MM.1S (cell line): ENCODE measurements around the gene DCTN2.

Experiments
- DNase-seq: peaks from one replicate; pipeline ENCODE4 v3.0.0-alpha.2; 2015
- H2AFZ ChIP-seq: fragments of 300-600 bp; sonication (generic); 2 replicates; pipeline ENCODE4 v1.6.0; 2016; ENCODE audit warnings: antibody characterized with exemption, low read length
- H3F3A ChIP-seq: fragments of 300-600 bp; sonication (generic); 2 replicates; pipeline ENCODE4 v1.6.1; 2016; ENCODE audit warnings: mild to moderate bottlenecking, antibody characterized with exemption, low read length, moderate library complexity, mixed read lengths; ENCODE audit not compliant: insufficient read depth
- H3K27ac ChIP-seq: fragments of 300-600 bp; sonication (generic); 2 replicates; pipeline ENCODE4 v1.5.1; 2016; ENCODE audit warnings: mild to moderate bottlenecking, low read length
- H3K27me3 ChIP-seq: fragments of 300-600 bp; sonication (generic); replicated peaks from 2 replicates; pipeline ENCODE4 v1.6.0; 2016; ENCODE audit warnings: low read length; ENCODE audit not compliant: insufficient read depth
- H3K36me3 ChIP-seq: fragments of 300-600 bp; sonication (generic); replicated peaks from 2 replicates; pipeline ENCODE4 v1.6.1; 2016; ENCODE audit warnings: mild to moderate bottlenecking, low read length, mixed read lengths; ENCODE audit not compliant: insufficient read depth
- H3K4me1 ChIP-seq: fragments of 300-600 bp; sonication (generic); 2 replicates; pipeline ENCODE4 v1.6.1; 2016; ENCODE audit warnings: low read length, mixed read lengths
- H3K4me2 ChIP-seq: fragments of 300-600 bp; sonication (generic); 2 replicates; pipeline ENCODE4 v1.6.0; 2016; ENCODE audit warnings: low read depth, low read length
- H3K4me3 ChIP-seq: fragments of 300-600 bp; sonication (generic); 2 replicates; pipeline ENCODE4 v1.5.1; 2016; ENCODE audit warnings: low read length, mixed read lengths
- H3K79me2 ChIP-seq: fragments of 300-600 bp; sonication (generic); 2 replicates; pipeline ENCODE4 v1.6.1; 2016; ENCODE audit warnings: mixed run types, low read length, mixed read lengths
- H3K9ac ChIP-seq: fragments of 300-600 bp; sonication (generic); 2 replicates; pipeline ENCODE4 v1.6.1; 2016; ENCODE audit warnings: low read length, mixed read lengths
- H3K9me2 ChIP-seq: fragments of 300-600 bp; sonication (generic); replicated peaks from 2 replicates; pipeline ENCODE4 v1.6.1; 2016; ENCODE audit warnings: mild to moderate bottlenecking, low read length, mixed read lengths; ENCODE audit not compliant: insufficient read depth
- H3K9me3 ChIP-seq: fragments of 300-600 bp; sonication (generic); replicated peaks from 2 replicates; pipeline ENCODE4 v1.6.1; 2016; ENCODE audit warnings: mild to moderate bottlenecking, low read length, mixed read lengths; ENCODE audit not compliant: insufficient read depth
- H4K20me1 ChIP-seq: fragments of 300-600 bp; sonication (generic); 2 replicates; pipeline ENCODE4 v1.6.1; 2016; ENCODE audit warnings: mild to moderate bottlenecking, low read length, moderate library complexity, mixed read lengths; ENCODE audit not compliant: insufficient read depth
- EZH2 ChIP-seq: fragments of 300-600 bp; sonication (generic); optimal IDR thresholded peaks from 2 replicates; pipeline ENCODE3; 2017; ENCODE audit warnings: low read depth, mild to moderate bottlenecking, antibody characterized with exemption, low read length, mixed read lengths
- EZH2phosphoT487 ChIP-seq: fragments of 300-600 bp; sonication (generic); IDR thresholded peaks from 2 replicates; pipeline ENCODE4 v1.6.1; 2018; ENCODE audit warnings: antibody characterized with exemption, low read length
- TF ChIP-seq, protein P1 (sequence below): fragments of 300-600 bp; sonication (generic); IDR thresholded peaks from 2 replicates; pipeline ENCODE4 v1.5.1; 2016; ENCODE audit warnings: antibody characterized with exemption, low read length, mixed read lengths

DCTN2 gene

DNA sequence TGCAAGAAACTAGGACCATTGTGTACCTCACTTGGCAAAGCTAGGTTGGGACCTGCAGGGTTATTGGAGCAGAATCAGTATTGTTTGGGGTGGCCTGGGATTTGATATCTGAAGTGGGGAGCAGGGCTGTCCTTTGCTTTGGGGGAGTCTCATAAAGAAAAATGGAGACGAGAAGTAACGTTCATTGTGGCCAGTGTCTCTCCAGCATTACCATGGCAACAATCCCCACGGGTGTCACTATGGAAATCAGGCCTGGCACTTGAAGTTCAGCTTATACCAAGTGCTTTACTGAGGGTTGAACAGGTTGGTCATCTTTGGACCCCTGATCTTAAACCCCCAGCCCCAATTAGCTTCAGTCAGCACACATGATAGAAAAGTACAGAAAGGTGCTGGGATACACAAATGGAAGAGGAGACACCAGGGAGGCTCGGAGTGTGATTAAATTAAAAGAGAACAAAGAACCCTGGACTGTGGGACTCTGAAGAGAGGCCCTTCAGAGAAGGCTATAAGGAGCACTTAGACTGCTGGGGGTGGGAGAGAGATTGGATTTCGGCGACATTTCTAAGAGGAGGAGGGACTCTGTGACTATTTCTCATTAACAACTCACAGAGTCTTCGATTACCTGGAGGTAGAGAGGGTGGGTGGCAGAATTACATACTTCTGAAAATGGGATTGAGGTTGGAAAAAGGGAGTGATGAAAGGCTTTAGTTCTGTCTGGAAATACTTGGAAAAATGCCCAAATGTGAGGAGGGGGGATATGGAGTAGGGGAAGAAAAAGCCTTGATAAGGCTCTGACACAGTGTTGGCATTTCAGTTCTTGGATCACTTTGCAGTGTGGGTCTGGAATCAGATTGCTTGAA, 6.6 kb upstream of the DCTN2 start:
- Histone ChIP-seq H3K36me3 (no peaks in the 10 kb centered on the region), H3K9me3 (no peaks in the 10 kb centered on the region), H3K4me2 (no peak overlapping the region), H3K27me3 (peaks cover 15% of the 10 kb centered on the region), H3K27ac (no peak overlapping the region), H2AFZ (no peak overlapping the region), H3K9ac (no peak overlapping the region), H3K79me2 (no peaks in the 10 kb centered on the region), H3K4me3 (no peak overlapping the region), H3K4me1 (no peaks in the 10 kb centered on the region), H3K9me2 (no peaks in the 10 kb centered on the region), H4K20me1 (no peaks in the 10 kb centered on the region), H3F3A (no peaks in the 10 kb centered on the region)
- TF ChIP-seq EZH2phosphoT487 (no peak), EZH2 (no peak)
- TF ChIP-seq, protein P1, sequence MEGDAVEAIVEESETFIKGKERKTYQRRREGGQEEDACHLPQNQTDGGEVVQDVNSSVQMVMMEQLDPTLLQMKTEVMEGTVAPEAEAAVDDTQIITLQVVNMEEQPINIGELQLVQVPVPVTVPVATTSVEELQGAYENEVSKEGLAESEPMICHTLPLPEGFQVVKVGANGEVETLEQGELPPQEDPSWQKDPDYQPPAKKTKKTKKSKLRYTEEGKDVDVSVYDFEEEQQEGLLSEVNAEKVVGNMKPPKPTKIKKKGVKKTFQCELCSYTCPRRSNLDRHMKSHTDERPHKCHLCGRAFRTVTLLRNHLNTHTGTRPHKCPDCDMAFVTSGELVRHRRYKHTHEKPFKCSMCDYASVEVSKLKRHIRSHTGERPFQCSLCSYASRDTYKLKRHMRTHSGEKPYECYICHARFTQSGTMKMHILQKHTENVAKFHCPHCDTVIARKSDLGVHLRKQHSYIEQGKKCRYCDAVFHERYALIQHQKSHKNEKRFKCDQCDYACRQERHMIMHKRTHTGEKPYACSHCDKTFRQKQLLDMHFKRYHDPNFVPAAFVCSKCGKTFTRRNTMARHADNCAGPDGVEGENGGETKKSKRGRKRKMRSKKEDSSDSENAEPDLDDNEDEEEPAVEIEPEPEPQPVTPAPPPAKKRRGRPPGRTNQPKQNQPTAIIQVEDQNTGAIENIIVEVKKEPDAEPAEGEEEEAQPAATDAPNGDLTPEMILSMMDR = no peak
- DNase-seq = no peak

DNA sequence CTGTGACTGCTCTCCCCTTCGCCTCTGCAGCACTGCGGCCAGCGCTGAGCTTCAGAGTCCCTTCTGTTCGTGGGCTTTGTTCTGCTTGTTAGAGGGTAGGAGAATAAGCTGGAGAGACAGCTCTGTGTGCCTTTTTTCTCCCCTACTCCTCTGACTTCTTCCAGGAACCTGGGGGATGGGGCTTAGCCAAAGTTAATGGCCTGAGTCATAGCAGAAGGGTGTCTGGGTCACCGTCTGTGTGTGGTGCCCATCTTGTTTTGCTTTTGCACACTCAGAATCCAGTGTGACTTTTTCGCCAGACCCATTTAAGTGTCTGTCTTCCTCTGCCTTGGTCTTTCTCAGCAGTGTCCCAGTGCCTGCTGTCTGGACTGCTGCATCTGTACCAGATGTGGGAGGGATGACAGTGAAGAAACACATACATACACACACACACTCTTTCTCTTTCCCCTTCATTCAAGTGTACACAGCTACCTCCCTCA, 5.9 kb upstream of the DCTN2 start:
- no peaks in the 10 kb centered on the region for H3K4me1 ChIP-seq
- H2AFZ ChIP-seq = no peak overlapping the region
- DNase-seq = no peak

DNA sequence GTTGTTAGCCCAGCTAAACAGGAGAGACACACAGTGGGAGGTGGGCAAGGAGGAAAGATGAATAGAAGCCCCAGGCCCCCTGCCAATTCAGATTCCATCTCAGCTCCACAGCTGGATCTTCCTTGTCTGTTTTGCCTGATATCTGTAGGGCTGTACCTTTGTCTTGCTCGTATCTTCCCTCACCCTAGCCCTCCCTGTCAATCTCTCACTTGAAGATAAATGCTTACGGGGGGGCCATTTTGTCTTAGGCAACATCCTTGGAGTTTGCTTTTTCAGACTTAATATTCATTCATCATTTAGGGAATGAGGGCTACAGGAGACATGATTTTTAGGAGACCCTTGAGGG, 5.3 kb upstream of the DCTN2 start:
- H3K79me2 ChIP-seq = no peaks in the 10 kb centered on the region
- TF ChIP-seq, protein P1 = no peak
- no peak for TF ChIP-seq EZH2
- no peak for TF ChIP-seq EZH2phosphoT487
- no peaks in the 10 kb centered on the region for H3K36me3 ChIP-seq
- H3K27ac ChIP-seq = no peak overlapping the region
- no peak overlapping the region for H3K4me2 ChIP-seq
- H3K9me3 ChIP-seq = no peaks in the 10 kb centered on the region
- H2AFZ ChIP-seq = no peak overlapping the region
- H3F3A ChIP-seq = no peaks in the 10 kb centered on the region
- no peak overlapping the region for H3K9ac ChIP-seq
- H3K4me1 ChIP-seq = no peaks in the 10 kb centered on the region; the same call in 1 of the 2 replicates
- no peaks in the 10 kb centered on the region for H3K9me2 ChIP-seq
- no peak overlapping the region for H3K4me3 ChIP-seq
- H4K20me1 ChIP-seq = no peaks in the 10 kb centered on the region
- DNase-seq = no peak
- H3K27me3 ChIP-seq = peaks cover 25% of the 10 kb centered on the region

More for the DNA sequence above, 5.9 kb upstream of the DCTN2 start:
- Histone ChIP-seq H3K4me2 (no peak overlapping the region), H3K4me3 (no peak overlapping the region), H3K79me2 (no peaks in the 10 kb centered on the region), H4K20me1 (no peaks in the 10 kb centered on the region), H3K27me3 (peaks cover 22% of the 10 kb centered on the region), H3K36me3 (no peaks in the 10 kb centered on the region), H3F3A (no peaks in the 10 kb centered on the region), H3K9me2 (no peaks in the 10 kb centered on the region), H3K27ac (no peak overlapping the region), H3K9me3 (no peaks in the 10 kb centered on the region), H3K9ac (no peak overlapping the region)
- TF ChIP-seq EZH2 (no peak), EZH2phosphoT487 (no peak)
- TF ChIP-seq, protein P1 = no peak
